ENCODE results near the gene MYL6.

The MYL6 gene

DNA sequence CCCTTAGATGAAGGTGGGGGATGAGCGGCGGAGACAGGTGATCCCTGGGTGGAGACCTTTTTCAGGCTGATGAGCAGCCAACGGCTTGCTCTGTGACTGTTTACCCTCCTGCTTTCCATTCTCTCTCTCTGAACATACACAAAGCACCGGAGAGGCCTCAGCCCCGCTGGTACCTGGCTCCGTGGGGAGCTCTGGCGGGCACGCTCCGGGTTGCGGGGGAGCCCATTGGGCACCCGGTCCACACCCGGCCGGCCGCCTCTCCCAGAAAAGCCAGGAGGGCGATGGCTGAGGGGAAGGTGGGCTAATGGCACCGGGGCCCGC is 30.6 kb downstream of the MYL6 start:
- CTCF ChIA-PET = interaction anchor here (0.6 to 6.1 kb wide), 25 partner anchors 9 to 948 kb away, joined by 3 to 86 read pairs (median 10); partner anchors contain the start of genes ANKRD52, ESYT1, PA2G4 and RNF41
- Histone ChIP-seq H3K4me3 (ENCODE audit: low read depth, low read length) (peak overlapping the region; percentile 87), H3K27ac (ENCODE audit: extremely low read depth, low read depth, low read length) (peak overlapping the region; percentile 78), H3K9me3 (ENCODE audit: control insufficient read depth, insufficient read depth, low read depth, low read length) (no peaks in the 10 kb centered on the region), H3K4me1 (ENCODE audit: control insufficient read depth, insufficient read depth, low read length) (no peaks in the 10 kb centered on the region; the same call in 1 of the 2 replicates), H3K36me3 (ENCODE audit: control insufficient read depth in 2 of 2, insufficient read depth in 1 of 2, low read length in 2 of 2) (peaks cover 21 to 36% of the 10 kb centered on the region in 2 experiments)
- TF ChIP-seq, protein P1, sequence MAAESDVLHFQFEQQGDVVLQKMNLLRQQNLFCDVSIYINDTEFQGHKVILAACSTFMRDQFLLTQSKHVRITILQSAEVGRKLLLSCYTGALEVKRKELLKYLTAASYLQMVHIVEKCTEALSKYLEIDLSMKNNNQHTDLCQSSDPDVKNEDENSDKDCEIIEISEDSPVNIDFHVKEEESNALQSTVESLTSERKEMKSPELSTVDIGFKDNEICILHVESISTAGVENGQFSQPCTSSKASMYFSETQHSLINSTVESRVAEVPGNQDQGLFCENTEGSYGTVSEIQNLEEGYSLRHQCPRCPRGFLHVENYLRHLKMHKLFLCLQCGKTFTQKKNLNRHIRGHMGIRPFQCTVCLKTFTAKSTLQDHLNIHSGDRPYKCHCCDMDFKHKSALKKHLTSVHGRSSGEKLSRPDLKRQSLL (tag by site-specific recombination; IDR thresholded peaks at IDR 0.05) = no peak
- TF ChIP-seq ZIC2 (tag by site-specific recombination; IDR thresholded peaks at IDR 0.05) (0 out of 2 replicates have a peak, but pooled peaks have one; percentile 25), ZNF626 (tag by site-specific recombination; IDR thresholded peaks at IDR 0.05) (no peak), GLIS1 (tag by site-specific recombination; IDR thresholded peaks at IDR 0.05) (0 out of 2 replicates have a peak, but pooled peaks have one; percentile 12), ZBTB48 (tag by site-specific recombination; IDR thresholded peaks at IDR 0.05) (peak; percentile 34; the same call in 1 of the 2 replicates), ZBTB8A (tag by site-specific recombination; IDR thresholded peaks at IDR 0.05) (peak; percentile 86)
- TF ChIP-seq, protein P2, sequence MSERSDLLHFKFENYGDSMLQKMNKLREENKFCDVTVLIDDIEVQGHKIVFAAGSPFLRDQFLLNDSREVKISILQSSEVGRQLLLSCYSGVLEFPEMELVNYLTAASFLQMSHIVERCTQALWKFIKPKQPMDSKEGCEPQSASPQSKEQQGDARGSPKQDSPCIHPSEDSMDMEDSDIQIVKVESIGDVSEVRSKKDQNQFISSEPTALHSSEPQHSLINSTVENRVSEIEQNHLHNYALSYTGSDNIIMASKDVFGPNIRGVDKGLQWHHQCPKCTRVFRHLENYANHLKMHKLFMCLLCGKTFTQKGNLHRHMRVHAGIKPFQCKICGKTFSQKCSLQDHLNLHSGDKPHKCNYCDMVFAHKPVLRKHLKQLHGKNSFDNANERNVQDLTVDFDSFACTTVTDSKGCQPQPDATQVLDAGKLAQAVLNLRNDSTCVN (tag by site-specific recombination; optimal IDR thresholded peaks at IDR 0.05) = peak; percentile 6
- POLR2A ChIA-PET = interaction anchor here (0.7 to 5.3 kb wide), 13 partner anchors 11 to 142 kb away, joined by 3 to 59 read pairs (median 9); partner anchors contain the start of genes ANKRD52, ESYT1, MYL6 and PA2G4

DNA sequence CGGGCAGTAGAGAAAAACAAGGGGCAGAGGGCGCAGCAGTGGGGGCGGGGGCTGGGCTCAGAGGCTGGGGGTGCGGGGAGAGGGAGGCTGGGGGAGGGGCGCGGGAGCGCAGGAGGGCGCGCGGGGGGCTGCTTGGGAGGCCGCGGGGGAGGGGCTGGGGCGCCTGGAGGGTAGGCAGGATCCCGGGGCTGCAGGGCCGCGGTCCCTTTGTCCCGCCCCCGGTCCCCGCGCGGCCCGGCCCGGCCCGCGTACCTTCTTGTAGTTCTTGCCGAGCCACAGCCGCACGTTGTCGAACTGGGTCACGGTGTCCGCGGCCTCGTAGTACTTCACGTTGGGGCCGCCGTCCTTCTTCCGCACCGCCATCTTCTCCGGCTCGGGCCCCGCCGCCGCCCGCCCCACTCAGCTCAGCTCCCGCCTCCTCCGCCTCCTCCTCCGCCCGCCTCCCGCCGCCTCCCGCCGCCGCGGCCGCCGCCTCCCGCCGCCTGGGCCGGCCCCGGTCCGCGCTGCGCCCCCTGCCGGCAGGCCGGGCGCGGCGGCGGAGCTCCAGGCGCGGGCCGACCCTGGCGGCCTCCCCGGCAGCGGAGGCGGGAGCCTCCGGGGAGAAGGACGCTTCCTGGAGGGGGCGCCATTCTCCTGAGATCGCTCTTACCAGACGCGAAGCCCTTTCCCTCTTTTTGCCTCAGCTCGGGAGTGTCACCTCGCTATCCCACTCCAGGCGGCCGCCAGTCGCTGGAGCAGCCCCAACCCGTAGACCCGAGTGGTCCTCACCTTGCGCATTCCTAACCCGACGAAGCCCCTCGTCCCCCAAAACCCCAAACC is 31.1 kb downstream of the MYL6 start, which contains the start of gene SMARCC2:
Gene SMARCC2, minus strand, starts transcription at position 385 of the 819 bp plus-strand sequence. Its CDS starts 22 bp downstream, at position 363.
- Histone ChIP-seq H3K9me3 (ENCODE audit: control insufficient read depth, insufficient read depth, low read depth, low read length) (no peaks in the 10 kb centered on the region), H3K4me3 (ENCODE audit: low read depth, low read length) (peak within 1 kb of the TSS; percentile 87), H3K27ac (ENCODE audit: extremely low read depth, low read depth, low read length) (peak within 1 kb of the TSS; percentile 86), H3K4me1 (ENCODE audit: control insufficient read depth, insufficient read depth, low read length) (no peaks in the 10 kb centered on the region; the same call in 1 of the 2 replicates), H3K36me3 (ENCODE audit: control insufficient read depth in 2 of 2, insufficient read depth in 1 of 2, low read length in 2 of 2) (peaks cover 16 to 30% of the 10 kb centered on the region in 2 experiments)
- ChIA-PET POLR2A (interaction anchor here (0.6 to 5.3 kb wide), 27 partner anchors 8 to 250 kb away, joined by 3 to 59 read pairs (median 5); partner anchors contain the start of genes ANKRD52, ESYT1, MYL6 and PA2G4), CTCF (interaction anchor here (0.5 to 6.1 kb wide), 50 partner anchors 9 to 947 kb away, joined by 3 to 86 read pairs (median 4); partner anchors contain the start of genes ANKRD52, COQ10A, ESYT1 and GLS2)
- TF ChIP-seq HOXA7 (CRISPR knock-in tag; IDR thresholded peaks at IDR 0.05; ENCODE audit: borderline replicate concordance) (no peak), ZNF629 (tag by site-specific recombination; IDR thresholded peaks at IDR 0.05) (no peak), MEIS1 (CRISPR knock-in tag; IDR thresholded peaks at IDR 0.05; ENCODE audit: borderline replicate concordance) (no peak), ZNF785 (tag by site-specific recombination; IDR thresholded peaks at IDR 0.05) (no peak), ZNF701 (tag by site-specific recombination; IDR thresholded peaks at IDR 0.05) (no peak), FEZF1 (tag by site-specific recombination; IDR thresholded peaks at IDR 0.05) (no peak), ZBTB17 (tag by site-specific recombination; IDR thresholded peaks at IDR 0.05) (no peak), EGR2 (tag by site-specific recombination; IDR thresholded peaks at IDR 0.05; ENCODE audit: low read depth) (no peak; the same call in 1 of the 2 replicates), ZEB2 (tag by site-specific recombination; IDR thresholded peaks at IDR 0.05) (no peak), REPIN1 (tag by site-specific recombination; IDR thresholded peaks at IDR 0.05; ENCODE audit: low read depth) (no peak), ZXDB (tag by site-specific recombination; IDR thresholded peaks at IDR 0.05) (no peak), ZNF202 (tag by site-specific recombination; IDR thresholded peaks at IDR 0.05; ENCODE audit: borderline replicate concordance) (no peak), GLI4 (tag by site-specific recombination; IDR thresholded peaks at IDR 0.05) (no peak), ZNF394 (tag by site-specific recombination; IDR thresholded peaks at IDR 0.05; ENCODE audit: borderline replicate concordance) (no peak), ZNF140 (tag by site-specific recombination; IDR thresholded peaks at IDR 0.05) (no peak), PBX3 (CRISPR knock-in tag; IDR thresholded peaks at IDR 0.05) (no peak), ZNF48 (tag by site-specific recombination; IDR thresholded peaks at IDR 0.05) (no peak), ZNF433 (tag by site-specific recombination; IDR thresholded peaks at IDR 0.05; ENCODE audit: low read depth) (no peak), ZNF174 (tag by site-specific recombination; IDR thresholded peaks at IDR 0.05) (no peak), KLF8 (tag by site-specific recombination; IDR thresholded peaks at IDR 0.05) (peak; percentile 71; the same call in 1 of the 2 replicates), ZNF548 (tag by site-specific recombination; IDR thresholded peaks at IDR 0.05) (no peak), ZNF580 (tag by site-specific recombination; IDR thresholded peaks at IDR 0.05) (no peak)
- TF ChIP-seq, protein P3, sequence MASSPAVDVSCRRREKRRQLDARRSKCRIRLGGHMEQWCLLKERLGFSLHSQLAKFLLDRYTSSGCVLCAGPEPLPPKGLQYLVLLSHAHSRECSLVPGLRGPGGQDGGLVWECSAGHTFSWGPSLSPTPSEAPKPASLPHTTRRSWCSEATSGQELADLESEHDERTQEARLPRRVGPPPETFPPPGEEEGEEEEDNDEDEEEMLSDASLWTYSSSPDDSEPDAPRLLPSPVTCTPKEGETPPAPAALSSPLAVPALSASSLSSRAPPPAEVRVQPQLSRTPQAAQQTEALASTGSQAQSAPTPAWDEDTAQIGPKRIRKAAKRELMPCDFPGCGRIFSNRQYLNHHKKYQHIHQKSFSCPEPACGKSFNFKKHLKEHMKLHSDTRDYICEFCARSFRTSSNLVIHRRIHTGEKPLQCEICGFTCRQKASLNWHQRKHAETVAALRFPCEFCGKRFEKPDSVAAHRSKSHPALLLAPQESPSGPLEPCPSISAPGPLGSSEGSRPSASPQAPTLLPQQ (tag by site-specific recombination; IDR thresholded peaks at IDR 0.05) = no peak
